Measurements from ENCODE around the gene DACT1. TPM values are rescaled to one million over a fixed set of nuclear protein-coding genes. Genes with fewer than 3 reads are reported as not detected.

DACT1 gene
- total RNA-seq, 2 donors from 2014 or later: 3.9 to 4.0 TPM

DNA sequence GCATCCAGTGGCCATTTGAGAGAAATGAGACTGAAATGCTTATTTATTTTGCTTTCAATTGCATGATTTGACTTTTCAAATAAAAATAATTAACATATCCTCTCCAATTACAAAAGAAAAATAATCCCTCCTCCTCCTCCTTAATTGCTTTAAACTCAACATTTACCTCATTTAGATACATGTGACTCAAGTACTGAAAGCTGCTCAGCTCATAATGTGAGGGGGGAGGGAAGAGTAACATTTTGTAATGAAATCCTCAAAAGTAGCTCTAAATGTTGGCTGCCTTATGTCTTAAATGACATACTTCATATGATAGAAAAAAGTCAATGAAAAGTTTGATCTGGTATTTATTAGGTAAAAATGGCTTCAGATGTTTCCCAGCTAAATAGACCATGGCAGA is 29.0 kb downstream of the DACT1 start:
- DNase-seq (no peak), ATAC-seq (no peak)
- Histone ChIP-seq H3K27me3 (no peaks in the 10 kb centered on the region), H3K9me3 (no peaks in the 10 kb centered on the region), H3K27ac (no peak overlapping the region), H3K4me3 (no peak overlapping the region), H3K36me3 (replicated peaks in 1 of 2; ENCODE audit: insufficient read depth in 1 of 2, low read depth in 2 of 2) (no peaks in the 10 kb centered on the region), H3K4me1 (peaks cover 4% of the 10 kb centered on the region)
- TF ChIP-seq, protein P1, sequence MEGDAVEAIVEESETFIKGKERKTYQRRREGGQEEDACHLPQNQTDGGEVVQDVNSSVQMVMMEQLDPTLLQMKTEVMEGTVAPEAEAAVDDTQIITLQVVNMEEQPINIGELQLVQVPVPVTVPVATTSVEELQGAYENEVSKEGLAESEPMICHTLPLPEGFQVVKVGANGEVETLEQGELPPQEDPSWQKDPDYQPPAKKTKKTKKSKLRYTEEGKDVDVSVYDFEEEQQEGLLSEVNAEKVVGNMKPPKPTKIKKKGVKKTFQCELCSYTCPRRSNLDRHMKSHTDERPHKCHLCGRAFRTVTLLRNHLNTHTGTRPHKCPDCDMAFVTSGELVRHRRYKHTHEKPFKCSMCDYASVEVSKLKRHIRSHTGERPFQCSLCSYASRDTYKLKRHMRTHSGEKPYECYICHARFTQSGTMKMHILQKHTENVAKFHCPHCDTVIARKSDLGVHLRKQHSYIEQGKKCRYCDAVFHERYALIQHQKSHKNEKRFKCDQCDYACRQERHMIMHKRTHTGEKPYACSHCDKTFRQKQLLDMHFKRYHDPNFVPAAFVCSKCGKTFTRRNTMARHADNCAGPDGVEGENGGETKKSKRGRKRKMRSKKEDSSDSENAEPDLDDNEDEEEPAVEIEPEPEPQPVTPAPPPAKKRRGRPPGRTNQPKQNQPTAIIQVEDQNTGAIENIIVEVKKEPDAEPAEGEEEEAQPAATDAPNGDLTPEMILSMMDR (IDR thresholded peaks at IDR 0.05): no peak
- TF ChIP-seq POLR2A (IDR thresholded peaks at IDR 0.05): no peak
- intact Hi-C loops (cut with DNase I): no loop called here

DNA sequence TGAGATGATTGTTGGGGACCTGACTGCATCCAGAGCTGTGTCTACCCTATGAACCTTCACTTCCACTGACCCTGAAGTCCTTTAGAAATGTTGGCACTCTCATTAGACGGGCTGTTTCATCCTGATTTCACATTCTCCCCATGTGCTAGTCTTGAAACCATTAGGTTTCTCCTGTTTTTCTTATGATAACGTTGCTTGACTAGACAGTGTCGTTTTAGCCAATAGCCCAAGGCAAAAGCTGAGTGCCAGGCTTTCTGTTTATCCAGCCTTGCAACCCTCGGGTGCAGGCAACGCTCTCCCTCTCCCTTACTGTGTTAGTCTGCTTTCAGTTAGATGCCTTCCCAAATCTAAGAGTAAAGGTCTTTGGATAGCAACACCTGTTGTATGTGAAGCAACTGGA is 30.1 kb downstream of the DACT1 start:
- H3K4me1 ChIP-seq: peaks cover 4% of the 10 kb centered on the region
- DNase-seq (no peak), ATAC-seq (no peak)
- WGBS, 2 donors: 65 to 70% methylated on average over 5 of the region's 5 CpGs
- no peak overlapping the region for H3K27ac ChIP-seq
- no peak overlapping the region for H3K4me3 ChIP-seq
- no peaks in the 10 kb centered on the region for H3K27me3 ChIP-seq
- intact Hi-C loops (cut with DNase I): no loop called here
- H3K36me3 ChIP-seq (replicated peaks in 1 of 2; ENCODE audit: insufficient read depth in 1 of 2, low read depth in 2 of 2): no peaks in the 10 kb centered on the region
- TF ChIP-seq, protein P1 (IDR thresholded peaks at IDR 0.05): no peak
- no peak for TF ChIP-seq POLR2A (IDR thresholded peaks at IDR 0.05)
- H3K9me3 ChIP-seq: no peaks in the 10 kb centered on the region

DNA sequence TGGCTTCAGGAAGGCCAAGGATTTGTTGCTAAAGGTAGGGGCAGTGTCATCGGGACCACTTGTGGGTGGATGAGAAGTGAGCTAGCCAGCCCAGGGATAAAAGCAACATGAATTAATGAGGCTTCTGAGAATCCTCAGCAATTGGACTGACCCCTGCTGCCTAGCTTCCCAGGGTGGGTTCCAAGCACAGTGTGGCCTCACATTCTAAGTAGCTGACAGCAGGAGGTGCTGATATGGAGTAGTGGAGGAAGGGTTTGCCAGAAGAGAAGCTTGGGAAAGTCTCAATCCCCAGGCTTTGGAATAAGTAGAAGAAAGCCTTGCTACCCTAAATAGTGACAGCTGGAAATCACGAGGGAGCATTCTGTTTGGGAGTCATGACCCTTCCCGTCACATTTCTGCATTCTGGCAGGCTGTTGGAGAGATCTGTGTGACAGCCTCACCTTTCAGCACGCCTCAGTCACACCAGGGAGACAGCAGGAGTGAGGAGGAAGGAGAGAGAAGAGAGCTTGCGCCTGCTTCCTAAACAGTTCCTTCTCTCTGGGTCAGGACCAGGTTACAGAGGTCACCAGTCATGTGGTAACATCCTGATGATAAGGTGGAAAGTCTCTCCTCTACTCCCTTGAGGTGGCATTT is 31.2 kb downstream of the DACT1 start:
- no peaks in the 10 kb centered on the region for H3K9me3 ChIP-seq
- no peak overlapping the region for H3K4me3 ChIP-seq
- 57 to 60% methylated on average over 5 of the region's 5 CpGs for WGBS, 2 donors
- DNase-seq (no peak), ATAC-seq (no peak)
- no peaks in the 10 kb centered on the region for H3K4me1 ChIP-seq
- TF ChIP-seq POLR2A (IDR thresholded peaks at IDR 0.05): no peak
- TF ChIP-seq, protein P1 (IDR thresholded peaks at IDR 0.05): no peak
- intact Hi-C loops (cut with DNase I): no loop called here
- H3K27ac ChIP-seq: no peak overlapping the region
- H3K36me3 ChIP-seq (replicated peaks in 1 of 2; ENCODE audit: insufficient read depth in 1 of 2, low read depth in 2 of 2): no peaks in the 10 kb centered on the region
- H3K27me3 ChIP-seq: no peaks in the 10 kb centered on the region

DNA sequence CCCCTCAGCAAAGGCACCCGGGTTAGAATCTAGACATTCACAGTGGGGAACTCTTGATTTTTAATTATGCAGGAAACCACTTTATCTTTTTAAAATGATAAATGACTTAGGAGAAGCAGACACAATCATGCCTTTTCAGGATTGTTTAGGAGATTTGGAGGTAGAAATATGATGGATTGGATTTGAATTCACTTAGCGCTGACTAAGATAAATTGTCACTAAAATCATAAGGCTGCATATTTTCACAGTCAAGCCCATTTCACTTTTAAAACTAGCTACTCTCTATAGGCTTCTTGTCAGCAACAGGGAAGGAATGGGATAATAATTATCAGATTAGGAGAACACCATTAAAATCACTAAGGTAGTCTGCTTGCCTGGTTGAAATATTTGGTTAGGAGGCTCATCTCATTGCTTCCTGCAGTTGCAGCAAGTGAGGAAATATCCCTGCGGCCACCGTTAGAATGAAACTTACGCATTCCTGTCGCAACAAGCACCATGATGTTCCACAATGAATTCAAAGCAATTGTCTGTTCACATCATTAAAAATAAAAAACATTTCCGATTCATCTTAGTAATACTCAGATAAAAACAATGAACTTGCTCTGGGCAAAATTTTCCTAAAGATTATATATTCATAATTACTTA is 31.9 kb downstream of the DACT1 start:
- WGBS, 2 donors: 65 to 68% methylated on average over 7 of the region's 7 CpGs
- no peak overlapping the region for H3K4me3 ChIP-seq
- no peak for ATAC-seq
- TF ChIP-seq POLR2A (IDR thresholded peaks at IDR 0.05): no peak
- TF ChIP-seq, protein P1 (IDR thresholded peaks at IDR 0.05): no peak
- intact Hi-C loops (cut with DNase I): no loop called here
- H3K27ac ChIP-seq: no peak overlapping the region
- H3K9me3 ChIP-seq: no peaks in the 10 kb centered on the region
- DNase-seq: no peak
- H3K27me3 ChIP-seq: no peaks in the 10 kb centered on the region
- H3K4me1 ChIP-seq: no peaks in the 10 kb centered on the region
- H3K36me3 ChIP-seq (replicated peaks in 1 of 2; ENCODE audit: insufficient read depth in 1 of 2, low read depth in 2 of 2): no peaks in the 10 kb centered on the region

DNA sequence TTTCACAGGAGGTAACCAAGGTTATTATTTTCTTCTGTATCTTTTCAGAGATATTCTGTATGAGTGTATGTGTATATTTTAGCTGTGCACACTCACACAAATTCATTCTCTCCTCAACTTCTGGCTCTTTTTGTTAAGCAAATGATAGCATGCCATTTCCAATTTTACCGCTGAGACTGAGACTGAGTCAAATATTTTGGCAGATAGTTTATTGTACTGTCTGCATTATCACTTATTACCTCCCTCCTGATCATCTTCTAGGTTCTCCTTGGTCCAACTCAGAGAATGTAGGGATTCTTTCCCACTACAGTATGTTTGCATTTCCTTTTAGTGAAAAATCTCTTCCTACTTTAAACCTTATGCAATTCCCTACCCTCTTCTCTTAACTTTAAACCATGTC is 33.3 kb downstream of the DACT1 start:
- Histone ChIP-seq H3K4me3 (no peak overlapping the region), H3K4me1 (no peaks in the 10 kb centered on the region), H3K27me3 (no peaks in the 10 kb centered on the region), H3K27ac (no peak overlapping the region), H3K36me3 (replicated peaks in 1 of 2; ENCODE audit: insufficient read depth in 1 of 2, low read depth in 2 of 2) (no peaks in the 10 kb centered on the region), H3K9me3 (no peaks in the 10 kb centered on the region)
- no peak for TF ChIP-seq POLR2A (IDR thresholded peaks at IDR 0.05)
- TF ChIP-seq, protein P1 (IDR thresholded peaks at IDR 0.05): no peak
- DNase-seq (no peak), ATAC-seq (no peak)
- intact Hi-C loops (cut with DNase I): no loop called here
- WGBS, 2 donors: 29 to 92% methylated on average over 1 of the region's 1 CpG

Measured in body of pancreas (tissue), 4 donors.